BE2C (cell line): Measurements from ENCODE around the gene PPARA.

Experiments
- DNase-seq: peaks from one replicate; pipeline ENCODE4 v3.0.0-alpha.2; 2020
- H3K27me3 ChIP-seq: fragments of 250-450 bp; sonication (Bioruptor Pico); 2 replicates; pipeline ENCODE4 v1.5.1; 2020; ENCODE audit warnings: mild to moderate bottlenecking
- H3K36me3 ChIP-seq: fragments of 250-450 bp; sonication (Bioruptor Pico); 2 replicates; pipeline ENCODE4 v1.5.1; 2020; ENCODE audit warnings: mild to moderate bottlenecking
- H3K4me1 ChIP-seq: fragments of 250-450 bp; sonication (Bioruptor Pico); 2 replicates; pipeline ENCODE4 v1.5.1; 2020
- H3K4me3 ChIP-seq: 2 replicates; pipeline ENCODE4 v1.5.1; 2011; ENCODE audit warnings: low read depth, low read length
- H3K9me3 ChIP-seq: fragments of 250-450 bp; sonication (Bioruptor Pico); 2 replicates; pipeline ENCODE4 v1.5.1; 2020
- CTCF ChIP-seq: IDR thresholded peaks from 2 replicates; pipeline ENCODE4 v1.5.1; 2012; ENCODE audit warnings: mild to moderate bottlenecking, low read depth, low read length

PPARA gene

DNA sequence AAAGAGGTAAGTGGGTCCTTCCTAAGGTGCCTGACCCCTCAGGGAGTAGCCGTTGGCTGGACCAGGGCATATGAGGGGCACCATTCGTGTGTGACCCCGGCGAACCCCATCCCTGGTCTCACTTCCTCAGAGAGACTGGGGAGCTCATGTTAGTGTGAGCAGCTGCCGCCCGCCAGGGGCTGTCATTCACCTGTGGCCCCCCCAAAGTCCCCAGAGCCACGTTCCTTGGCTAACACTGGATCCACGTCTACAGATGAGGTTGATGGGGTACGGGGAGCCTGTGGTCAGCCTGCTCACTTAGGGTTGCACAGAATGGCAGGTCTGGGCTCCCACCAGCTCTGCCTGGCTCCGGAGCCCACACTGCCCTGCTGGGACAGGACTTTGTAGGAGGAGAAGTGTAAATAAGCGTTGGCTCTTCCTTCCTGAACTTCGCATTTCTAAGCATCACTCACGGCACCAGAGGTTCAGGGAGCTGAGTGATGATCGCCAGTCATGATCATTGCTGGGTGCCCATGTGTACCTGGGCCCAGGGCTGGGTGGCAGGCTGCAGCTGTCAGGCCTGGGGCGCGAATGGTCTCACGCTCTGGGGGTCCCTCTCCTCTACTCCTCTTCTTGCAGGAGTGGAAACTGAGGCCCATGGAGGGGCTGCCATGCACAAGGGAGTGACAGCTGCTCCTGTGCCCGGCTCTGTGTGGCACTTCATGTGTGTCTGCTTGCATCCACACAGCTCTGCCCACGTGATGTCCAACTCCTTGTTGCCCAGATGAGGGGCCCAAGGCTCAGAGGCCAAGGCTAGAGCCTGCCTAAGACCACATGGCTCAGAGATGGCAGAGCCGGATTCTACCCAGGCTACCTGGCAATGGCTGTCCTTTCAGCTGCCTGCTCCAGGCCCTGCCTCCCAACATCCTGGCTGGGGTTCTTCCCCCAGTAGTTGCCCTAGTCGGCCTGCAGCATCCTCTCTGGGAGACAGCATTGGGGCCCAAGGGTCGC lies 128.6 kb downstream of the PPARA start:
- Histone ChIP-seq H3K4me1 (no peaks in the 10 kb centered on the region), H3K27me3 (no peaks in the 10 kb centered on the region), H3K4me3 (no peak overlapping the region), H3K36me3 (peaks cover 44% of the 10 kb centered on the region), H3K9me3 (no peaks in the 10 kb centered on the region)
- no peak for TF ChIP-seq CTCF
- no peak for DNase-seq

GRCh38 chr22:46280063-46280817 lies 129.9 kb downstream of the PPARA start:
- no peaks in the 10 kb centered on the region for H3K4me1 ChIP-seq

DNA sequence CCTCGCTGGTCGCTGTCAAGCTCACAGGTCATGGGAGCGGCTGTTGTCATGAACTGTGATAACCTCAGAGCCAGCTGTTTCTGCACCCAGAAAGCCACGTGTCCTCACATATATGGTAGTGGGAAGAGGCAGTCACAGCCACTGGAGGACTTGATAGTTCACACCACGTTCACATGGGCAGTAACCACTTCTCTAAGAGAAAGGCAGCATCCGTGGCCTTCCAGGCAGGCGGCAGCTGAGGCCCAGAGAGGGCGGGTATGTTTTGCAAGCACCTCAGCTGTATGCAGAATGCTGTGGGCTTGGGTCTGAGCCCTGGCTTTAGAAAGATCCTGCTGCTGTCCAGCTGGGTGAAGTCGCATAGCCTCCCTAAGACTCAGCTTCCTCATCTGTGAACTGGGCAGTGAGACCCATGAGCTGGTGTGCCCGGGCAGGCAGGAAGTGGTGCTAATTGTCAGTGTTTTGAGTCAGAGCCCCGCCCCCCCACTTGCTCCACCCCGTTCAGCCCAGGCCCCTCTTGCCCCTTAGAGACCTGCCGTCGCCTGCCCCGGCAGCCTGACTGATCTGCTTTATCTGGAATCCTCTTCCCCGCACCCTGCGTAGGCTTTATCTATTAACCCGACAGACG lies 130.8 kb downstream of the PPARA start:
- Histone ChIP-seq H3K4me3 (no peak overlapping the region), H3K4me1 (no peaks in the 10 kb centered on the region), H3K36me3 (peaks cover 37% of the 10 kb centered on the region), H3K9me3 (no peaks in the 10 kb centered on the region), H3K27me3 (no peaks in the 10 kb centered on the region)
- no peak for TF ChIP-seq CTCF
- no peak for DNase-seq

More at GRCh38 chr22:46280063-46280817, 129.9 kb downstream of the PPARA start:
- no peaks in the 10 kb centered on the region for H3K9me3 ChIP-seq
- H3K27me3 ChIP-seq: no peaks in the 10 kb centered on the region
- DNase-seq: no peak
- no peak for TF ChIP-seq CTCF
- H3K4me3 ChIP-seq: no peak overlapping the region
- peaks cover 45% of the 10 kb centered on the region for H3K36me3 ChIP-seq

- no peaks in the 10 kb centered on the region for H3K4me1 ChIP-seq
- no peak for DNase-seq
- no peak for TF ChIP-seq CTCF
- no peaks in the 10 kb centered on the region for H3K9me3 ChIP-seq
- no peaks in the 10 kb centered on the region for H3K27me3 ChIP-seq
- no peak overlapping the region for H3K4me3 ChIP-seq
- H3K36me3 ChIP-seq: peaks cover 37% of the 10 kb centered on the region
Observed at GRCh38 chr22:46281866-46282678, 131.7 kb downstream of the PPARA start.

- Histone ChIP-seq H3K4me1 (no peaks in the 10 kb centered on the region), H3K4me3 (no peak overlapping the region), H3K27me3 (no peaks in the 10 kb centered on the region), H3K36me3 (peaks cover 21% of the 10 kb centered on the region), H3K9me3 (no peaks in the 10 kb centered on the region)
- no peak for TF ChIP-seq CTCF
- no peak for DNase-seq
Observed at GRCh38 chr22:46286006-46286405, 135.7 kb downstream of the PPARA start.
